ENCODE data around the gene E2F7.
"Not testable (repeated sequence)": the region's sequence is repeated elsewhere in the genome, so short reads cannot be mapped to it uniquely, and the experiment has no call there.

Gene E2F7, protein sequence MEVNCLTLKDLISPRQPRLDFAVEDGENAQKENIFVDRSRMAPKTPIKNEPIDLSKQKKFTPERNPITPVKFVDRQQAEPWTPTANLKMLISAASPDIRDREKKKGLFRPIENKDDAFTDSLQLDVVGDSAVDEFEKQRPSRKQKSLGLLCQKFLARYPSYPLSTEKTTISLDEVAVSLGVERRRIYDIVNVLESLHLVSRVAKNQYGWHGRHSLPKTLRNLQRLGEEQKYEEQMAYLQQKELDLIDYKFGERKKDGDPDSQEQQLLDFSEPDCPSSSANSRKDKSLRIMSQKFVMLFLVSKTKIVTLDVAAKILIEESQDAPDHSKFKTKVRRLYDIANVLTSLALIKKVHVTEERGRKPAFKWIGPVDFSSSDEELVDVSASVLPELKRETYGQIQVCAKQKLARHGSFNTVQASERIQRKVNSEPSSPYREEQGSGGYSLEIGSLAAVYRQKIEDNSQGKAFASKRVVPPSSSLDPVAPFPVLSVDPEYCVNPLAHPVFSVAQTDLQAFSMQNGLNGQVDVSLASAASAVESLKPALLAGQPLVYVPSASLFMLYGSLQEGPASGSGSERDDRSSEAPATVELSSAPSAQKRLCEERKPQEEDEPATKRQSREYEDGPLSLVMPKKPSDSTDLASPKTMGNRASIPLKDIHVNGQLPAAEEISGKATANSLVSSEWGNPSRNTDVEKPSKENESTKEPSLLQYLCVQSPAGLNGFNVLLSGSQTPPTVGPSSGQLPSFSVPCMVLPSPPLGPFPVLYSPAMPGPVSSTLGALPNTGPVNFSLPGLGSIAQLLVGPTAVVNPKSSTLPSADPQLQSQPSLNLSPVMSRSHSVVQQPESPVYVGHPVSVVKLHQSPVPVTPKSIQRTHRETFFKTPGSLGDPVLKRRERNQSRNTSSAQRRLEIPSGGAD

DNA sequence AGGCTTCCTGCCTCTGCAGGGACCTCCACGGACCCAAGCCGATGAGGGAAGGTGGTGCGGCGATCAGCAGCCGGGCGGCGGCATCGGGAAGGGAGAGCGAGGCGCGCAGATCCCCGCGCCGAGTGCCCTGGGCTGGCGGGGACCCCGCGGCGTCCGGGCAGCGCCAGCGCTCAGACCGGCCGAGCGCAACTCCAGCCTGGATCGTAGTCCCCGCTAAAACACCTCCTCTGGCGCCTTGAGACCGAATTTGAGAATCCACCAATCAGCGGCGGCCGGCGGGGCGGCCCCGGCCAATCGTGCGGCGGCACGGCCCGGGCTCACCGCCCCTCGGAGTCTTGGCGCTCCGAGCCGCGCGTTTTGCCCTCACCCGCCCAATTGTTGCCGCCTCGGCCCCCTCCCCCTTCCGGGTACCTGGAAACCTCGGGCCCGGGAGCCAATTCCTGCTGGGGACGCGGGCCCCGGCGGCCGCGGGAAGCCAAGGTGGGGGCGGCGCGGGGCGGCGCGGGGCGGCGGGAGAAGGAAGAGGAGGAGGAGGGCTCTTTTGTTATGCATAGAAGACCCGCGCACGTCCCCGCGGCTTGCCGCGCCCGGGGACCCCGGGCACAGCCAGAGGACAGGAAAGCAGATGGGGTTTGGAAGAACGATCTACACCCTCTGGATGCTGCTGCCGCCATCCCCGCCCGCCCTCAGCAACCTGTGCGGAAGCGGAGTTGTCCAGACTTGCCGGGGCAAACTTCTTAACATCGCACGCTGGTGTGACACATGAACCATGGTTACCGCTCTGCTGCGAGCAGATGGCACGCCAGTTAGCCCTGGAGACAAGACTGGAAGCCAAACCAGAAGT, at the start of gene E2F7:
TSS of gene E2F7 (minus strand) at position 209 of the 844 bp plus-strand sequence. CDS start 934 bp downstream, outside the sequence.
- FAIRE-seq, result no peak

DNA sequence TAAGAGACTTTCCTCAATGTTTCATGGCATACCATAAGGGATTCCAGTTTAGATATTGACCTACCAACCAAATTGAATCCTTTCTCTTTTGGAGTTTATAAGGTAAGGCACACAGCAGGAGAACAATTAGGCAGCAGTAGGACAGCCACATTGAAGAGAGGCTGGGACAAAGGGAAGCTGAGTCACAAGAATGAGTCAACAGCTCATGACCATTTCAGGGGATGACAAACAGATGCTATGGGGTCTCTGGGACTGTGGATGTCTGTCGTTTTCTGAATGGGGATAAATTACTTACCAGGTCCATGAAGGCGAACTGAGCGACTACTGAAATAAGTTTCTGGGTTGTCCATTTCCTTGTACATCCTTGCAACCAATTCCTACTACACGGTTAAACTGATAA, 48.6 kb upstream of the E2F7 start:
- FAIRE-seq, result no peak

DNA sequence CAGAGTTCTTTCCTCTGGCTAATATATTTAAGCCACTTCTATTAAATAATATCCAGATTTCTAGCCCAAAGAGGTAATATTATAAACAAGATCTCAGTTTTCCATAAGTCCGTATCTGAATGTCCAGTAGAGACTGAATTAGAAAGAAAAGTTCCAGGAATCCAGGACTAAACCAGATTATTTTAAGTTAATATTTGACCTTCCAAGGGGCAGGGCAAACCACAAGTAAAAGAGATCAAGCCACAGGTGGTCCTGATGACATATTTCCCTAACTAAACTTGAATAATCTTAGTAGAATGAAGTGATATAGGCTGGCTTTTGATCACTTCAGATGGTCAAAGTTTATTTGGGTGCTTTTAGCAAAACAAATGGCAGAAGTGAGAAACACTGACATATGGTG, 43.3 kb upstream of the E2F7 start:
- FAIRE-seq, result no peak

DNA sequence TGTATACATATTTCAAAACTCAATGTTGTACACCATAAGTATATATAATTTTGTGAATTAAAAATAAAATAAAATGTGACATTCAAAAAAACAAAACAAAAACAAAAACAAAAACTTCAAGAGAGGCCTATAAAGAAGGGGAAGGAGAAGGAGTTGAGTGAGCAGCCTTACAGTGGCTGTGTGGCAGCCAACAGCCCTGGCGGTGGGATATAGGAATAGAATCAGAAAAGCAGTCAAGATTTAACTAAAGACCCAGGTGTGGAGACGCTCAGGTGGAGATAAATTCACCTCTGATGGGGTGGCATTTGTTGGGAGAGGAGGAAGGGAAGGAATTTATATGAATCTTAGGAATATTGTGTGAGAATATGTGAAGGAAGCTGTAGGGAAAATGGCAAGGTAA, 41.8 kb upstream of the E2F7 start:
- no peak for FAIRE-seq

DNA sequence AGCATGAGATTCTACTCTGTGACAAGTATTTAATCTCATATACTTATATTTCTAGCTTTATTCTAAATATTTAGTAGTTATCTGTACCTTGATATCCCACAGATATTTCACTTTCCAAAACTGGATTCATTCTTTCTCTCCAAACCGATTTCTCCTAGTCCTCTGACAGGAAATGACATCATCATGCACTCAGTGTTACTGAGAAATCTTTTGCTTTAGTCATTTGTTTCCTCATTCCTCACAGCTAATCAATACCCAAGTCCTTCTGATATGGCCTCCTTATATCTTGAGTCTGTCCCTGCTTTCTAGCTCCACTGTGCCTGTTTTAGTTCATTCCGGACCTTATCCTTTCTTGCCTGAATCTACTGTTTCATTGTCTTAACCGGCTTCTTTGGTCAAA, 39.4 kb upstream of the E2F7 start:
- no peak for FAIRE-seq

DNA sequence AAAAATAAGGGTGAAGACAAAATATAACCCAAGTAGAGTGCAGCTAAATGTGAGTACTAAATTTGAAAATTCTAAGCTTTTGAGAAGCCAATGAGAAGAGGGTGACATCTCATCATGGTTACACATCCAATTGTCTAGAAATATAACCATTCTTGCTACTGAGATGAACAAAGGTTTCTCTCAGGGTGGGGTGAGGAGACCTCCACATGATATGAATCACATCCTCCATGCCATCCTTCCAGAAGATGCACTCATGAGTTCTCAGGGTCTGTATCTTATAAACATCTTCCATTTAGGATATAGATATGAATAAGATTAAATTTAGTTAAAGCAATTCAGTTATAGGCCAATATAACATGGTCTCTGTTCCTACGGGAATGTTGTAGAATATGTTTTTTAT, 38.9 kb upstream of the E2F7 start:
- no peak for FAIRE-seq

DNA sequence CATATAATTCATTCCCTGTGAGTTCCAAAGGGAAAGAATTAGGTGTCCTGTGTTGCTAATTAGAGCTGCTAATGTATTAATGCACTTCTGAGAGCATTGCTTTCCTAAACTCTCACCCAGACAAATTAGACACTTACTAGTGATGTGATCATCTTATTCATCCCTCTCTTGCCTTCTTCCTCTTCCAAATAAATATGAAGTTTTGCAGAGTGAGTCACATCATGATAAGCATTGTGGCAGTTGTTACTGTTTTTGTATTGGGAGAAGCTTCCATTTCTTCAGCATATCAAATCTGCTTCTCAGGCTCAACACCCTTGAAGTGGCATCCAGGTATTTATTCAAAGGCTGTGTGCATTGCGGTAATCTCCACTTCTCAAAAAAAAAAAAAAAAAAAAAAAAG, 37.3 kb upstream of the E2F7 start:
- FAIRE-seq, result no peak

DNA sequence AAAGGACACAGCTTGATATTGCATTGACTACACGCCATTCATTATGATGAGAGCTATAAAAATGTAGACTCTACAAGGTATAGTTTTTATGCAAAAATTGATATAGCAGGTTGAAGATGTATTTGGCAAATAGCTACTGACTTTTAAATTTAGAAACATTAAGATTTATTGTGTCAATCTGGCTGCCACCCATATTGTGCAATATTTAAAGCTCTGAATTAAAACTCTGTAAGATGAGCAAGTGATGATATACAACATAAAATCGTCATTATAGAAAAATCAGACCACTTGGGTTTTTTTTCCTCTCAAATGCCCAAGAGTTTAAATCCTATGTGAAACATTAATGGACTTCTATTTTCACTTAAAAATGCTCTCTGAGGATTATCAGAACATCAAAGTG, 36.8 kb upstream of the E2F7 start:
- no peak for FAIRE-seq

DNA sequence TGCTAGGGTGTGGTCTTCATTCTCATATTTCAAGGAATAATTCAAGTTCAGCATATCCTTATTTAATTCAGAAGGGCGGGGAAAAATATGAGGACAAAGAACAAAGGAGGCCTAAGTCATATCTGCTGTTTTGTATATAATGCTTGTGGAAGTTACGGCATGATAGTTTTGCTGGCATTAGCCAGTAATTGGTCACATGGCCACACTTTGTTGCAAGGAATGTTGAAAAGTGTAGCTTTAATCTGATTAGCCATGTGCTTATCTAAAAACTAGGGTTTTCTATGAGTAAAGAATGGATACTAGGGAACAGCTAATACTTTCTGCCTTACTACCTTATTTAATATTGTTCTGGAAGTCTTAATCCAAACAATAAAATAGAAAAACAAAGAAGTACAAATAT, 34.4 kb upstream of the E2F7 start:
- FAIRE-seq, result no peak

DNA sequence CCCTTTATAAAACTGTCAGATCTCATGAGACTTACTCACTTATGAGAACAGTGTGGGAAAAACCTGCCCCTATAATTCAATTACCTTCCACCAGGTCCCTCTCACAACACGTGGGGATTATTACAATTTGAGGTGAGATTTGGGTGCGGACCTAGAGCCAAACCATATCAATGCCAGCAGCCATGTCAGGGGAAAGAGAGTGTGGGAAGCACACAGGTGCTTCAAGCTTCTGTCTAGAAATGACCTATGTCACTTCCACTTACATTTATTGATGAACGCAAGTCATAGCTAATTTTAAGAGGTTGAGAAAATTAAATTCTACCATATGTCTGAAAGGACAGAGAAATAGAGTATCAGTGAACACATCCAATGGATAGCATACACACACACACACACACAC, 32.5 kb upstream of the E2F7 start:
- FAIRE-seq, result no peak

DNA sequence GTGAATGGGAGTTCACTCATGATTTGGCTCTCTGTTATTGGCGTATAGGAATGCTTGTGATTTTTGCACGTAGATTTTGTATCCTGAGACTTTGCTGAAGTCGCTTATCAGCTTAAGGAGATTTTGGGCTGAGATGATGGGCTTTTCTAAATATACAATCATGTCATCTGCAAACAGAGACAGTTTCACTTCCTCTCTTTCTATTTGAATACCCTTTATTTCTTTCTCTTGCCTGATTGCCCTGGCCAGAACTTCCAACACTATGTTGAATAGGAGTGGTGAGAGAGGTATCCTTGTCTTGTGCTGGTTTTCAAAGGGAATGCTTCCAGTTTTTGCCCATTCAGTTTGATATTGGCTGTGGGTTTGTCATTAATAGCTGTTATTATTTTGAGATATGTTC, 26.9 kb upstream of the E2F7 start:
- not testable (repeated sequence) for FAIRE-seq

DNA sequence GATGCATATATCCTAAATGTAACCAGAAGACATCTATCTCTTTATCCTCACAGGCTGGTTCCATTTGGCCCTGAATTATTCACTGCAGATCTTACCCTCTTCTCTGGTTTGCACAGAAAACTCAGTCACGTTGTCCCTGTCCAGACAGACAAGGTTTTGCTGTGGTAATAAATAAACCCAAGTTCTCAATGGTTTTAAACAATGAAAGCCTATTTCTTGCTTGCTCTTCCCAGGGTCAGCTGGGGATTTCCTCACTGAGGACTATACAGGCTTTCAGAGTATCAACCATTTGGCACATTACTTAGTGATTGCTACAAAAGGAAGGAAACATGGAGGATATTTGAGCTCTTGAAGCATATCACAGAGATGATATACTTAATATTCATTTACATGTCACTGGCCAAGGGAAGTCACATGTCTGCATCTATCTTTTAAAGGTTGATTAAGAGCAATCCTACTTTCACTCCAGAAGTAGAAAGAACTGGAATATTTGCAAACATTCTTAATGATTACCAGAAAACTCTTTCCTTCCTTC, 24.4 kb upstream of the E2F7 start:
- FAIRE-seq, result no peak

DNA sequence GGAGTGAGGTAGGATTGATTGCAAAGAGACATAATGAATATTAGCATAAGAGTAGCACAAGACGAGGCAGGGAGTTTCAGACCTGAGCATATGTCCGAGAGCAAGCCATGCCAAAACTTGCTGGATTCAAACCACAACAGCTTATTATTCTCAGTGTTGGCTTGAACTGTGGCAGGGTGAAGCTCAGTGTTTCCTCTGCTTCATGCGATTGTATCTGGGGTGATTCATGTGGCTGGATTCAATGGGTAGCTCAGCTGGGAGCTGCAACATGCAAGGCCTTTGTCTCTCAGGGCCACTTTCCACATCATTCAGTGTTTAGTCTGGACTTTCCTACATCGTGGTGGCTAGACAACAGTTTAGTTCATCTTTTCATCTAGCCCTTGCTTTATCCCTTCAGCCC, 22.1 kb upstream of the E2F7 start:
- no peak for FAIRE-seq

DNA sequence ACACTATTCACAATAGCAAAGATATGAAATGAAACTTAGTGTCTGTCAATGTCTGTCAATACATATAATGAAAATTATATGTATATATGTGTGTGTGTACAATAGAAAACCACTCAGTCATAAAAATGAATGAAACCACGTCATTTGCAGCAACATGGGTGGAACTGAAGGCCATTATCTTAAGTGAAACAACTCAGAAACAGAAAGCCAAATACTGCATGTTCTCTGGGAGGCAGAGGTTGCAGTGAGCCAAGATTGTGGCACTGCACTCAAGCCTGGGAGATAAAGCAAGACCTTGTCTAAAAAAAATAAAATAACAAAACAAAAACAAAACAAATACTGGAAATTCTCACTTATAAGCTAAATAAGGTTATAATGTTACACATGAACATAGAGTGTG, 16.7 kb upstream of the E2F7 start:
- FAIRE-seq, result no peak

DNA sequence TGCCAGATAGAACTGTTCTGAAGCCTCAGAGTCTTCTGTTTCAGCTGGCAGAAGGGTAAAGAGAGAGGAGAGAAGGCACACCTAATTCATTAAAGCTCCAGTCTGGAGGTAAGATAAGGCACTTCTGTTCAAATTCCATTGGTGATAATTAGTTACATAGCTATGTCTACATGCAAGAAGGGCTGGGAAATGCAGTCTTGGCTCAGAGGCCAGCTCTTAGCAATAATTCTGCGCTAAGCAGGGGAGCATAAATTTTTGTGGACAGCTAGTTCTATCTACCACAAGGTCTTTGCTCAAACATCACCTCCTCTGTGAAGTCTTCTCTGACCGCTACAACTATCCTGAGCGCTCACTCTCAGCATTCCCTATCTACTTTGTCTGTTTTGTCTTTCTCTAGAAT, 14.3 kb upstream of the E2F7 start:
- FAIRE-seq, result no peak

DNA sequence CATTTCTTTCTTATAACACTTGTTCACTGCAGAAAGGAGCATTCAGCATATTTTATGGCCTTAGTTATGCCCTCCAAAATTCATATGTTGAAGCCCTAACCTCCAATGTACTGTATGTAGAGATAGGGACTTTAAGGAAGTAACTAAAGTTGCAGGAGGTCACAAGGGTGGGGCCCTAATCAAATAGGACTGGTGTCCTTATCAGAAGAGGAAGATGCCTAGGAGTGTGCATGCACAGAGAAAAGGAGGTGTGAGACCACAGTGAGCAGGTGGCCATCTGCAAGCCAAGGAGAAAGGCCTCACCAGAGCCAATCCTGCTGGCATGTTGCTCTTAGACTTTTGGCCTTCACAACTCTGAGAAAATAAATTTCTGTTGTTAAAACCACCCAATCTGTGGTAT, 12.9 kb upstream of the E2F7 start:
- no peak for FAIRE-seq

DNA sequence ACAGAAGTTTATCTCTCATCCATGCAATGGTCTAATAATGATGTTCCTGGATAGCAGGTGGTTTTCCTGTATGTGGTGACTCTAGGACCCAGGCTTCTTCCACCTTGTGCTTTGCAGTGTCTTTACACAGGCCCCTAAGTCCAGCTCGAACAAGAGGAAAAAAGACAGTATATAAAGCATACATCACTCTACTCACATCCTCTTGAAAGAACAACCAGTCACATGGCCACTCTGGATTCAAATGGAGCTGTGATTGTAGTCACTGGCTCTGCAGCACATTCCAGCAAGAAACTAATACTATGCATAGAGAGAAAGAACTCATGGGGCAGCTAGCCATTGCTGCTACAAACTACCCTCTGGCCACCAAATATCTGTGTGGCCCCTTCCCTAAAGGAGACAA, 11.5 kb upstream of the E2F7 start:
- FAIRE-seq, result no peak

DNA sequence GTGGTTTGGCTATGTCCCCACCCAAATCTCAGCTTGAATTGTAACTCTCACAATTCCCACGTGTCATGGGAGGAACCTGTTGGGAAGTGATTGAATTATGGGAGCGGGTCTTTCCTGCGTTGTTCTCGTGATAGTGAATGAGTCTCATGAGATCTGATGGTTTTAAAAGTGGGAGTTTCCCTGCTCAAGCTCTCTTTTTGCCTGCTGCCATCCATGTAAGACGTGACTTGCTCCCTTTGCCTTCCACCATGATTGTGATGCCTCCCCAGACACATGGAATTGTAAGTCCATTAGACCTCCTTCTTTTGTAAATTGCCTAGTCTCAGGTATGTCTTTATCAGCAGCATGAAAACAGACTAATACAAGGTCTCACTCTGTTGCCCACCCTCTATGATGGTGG, 8.5 kb upstream of the E2F7 start:
- FAIRE-seq, result not testable (repeated sequence)

DNA sequence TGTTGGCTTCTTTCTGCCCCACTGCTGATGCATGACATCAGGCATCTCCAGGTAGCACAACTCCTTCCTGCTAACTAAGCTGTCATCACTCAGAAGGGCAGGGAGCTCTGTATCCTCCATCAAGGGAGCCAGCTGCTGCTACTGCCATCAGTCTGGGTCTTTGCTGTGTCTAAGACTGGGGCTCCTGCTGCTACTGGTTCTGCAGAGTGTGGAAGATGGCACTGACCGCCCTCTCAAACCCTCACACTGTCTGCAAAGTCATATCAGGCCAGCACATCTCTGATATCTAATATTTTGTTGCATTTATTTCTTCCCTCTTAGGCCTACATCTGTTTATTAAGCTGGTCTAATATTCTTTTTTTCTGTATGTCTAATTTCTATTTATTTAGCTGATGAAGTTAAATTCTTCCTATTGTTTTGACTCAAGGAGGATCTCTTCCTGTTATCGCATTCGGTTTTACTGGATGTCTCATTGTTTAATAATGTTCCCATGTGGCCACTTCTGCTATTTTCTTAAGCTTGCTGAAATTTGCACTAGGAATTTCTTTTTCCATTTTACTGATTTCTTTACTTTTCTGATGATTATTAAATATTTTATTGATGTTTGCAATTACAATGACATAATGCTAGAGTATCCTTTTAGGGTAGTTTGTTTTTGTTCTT, 7.6 kb upstream of the E2F7 start:
- FAIRE-seq, result no peak

DNA sequence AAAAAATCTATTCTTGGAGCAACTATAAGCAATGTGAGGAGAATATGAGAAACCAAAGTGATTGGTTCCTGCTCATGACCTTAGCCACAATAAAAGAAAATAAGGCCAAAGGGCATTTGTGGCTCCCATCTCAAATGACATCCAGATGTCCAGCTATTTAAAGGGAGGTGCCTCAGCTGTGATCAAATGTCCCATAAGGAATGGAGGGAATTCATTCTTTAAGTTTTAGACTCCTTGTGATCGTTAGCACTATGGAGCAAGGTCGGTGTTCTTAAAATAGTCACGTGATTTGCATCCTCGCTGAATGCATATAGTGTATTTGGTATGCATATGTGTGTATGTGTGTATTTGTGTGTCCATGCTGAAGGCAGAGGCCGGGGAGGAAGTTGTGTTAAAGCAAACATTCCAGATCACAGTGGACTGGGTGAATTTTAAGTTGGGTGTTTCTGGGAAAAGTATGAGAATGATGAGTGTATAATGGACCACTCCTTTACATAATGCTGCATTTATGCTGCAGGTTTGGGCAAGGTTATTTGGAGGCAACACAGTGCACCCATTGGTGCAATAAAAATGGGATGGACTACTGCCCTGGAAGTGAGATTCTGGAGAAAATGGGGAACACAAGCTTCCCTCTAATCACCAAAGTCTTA, 5.6 kb upstream of the E2F7 start:
- FAIRE-seq, result no peak

DNA sequence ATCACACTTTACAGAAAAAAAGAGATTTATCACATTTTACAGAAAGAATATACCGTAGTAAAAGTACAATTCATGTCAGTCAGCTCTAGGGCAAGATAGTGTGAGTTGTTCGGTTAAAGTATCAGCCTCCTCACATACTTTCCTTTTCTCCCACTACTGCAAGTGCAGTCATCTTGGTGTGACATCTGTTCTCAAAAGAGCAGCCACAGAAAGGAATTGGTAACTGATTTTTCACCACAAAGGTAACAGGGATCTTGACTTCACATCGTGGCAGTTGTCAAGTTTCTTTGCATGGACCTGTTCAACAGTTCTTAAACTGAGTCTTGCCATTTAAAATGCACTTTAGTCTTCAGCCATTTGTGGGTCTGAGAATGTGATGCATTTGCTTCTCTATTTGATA, 5.0 kb upstream of the E2F7 start:
- no peak for FAIRE-seq

DNA sequence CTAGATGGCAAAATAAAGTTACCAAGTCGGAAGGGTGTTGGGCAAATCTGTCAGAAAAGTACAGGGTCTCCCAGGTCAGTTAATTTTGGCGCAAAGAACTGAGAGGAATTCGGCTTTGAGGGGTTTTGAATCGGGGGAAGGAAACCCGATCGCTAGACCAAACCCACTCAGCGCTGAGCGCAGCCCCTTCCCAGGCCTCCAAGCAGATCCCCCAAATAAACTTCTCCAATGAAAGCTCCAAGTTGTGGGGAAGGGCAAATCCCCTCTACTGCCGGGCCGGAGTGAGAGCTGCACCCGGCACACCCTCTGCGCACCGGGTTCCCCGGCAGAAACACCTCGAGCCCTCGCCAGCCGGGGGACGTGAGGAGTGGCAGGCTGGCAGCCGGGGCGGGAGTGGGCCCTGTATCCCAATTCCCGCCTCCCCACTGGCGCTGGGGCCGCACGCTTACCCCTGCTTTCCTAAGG, 441 bp downstream of the E2F7 start:
- no peak for FAIRE-seq

Data from A204.1 (cell line).